H9 (cell line): ENCODE data around the gene LMO3. TPM values are rescaled to one million over a fixed set of nuclear protein-coding genes. Genes with fewer than 3 reads are reported as not detected.

Experiments used
- DNase-seq: peaks from one replicate; pipeline ENCODE4 v3.0.0-alpha.2; 2017
- H2AFZ ChIP-seq: one replicate; pipeline ENCODE4 v1.6.1; 2013; ENCODE audit warnings: mild to moderate bottlenecking, low read length, control low read depth, moderate library complexity
- H2AK5ac ChIP-seq: 2 replicates; pipeline ENCODE4 v1.6.1; 2013; ENCODE audit warnings: low read length, control low read depth, mixed read lengths; ENCODE audit not compliant: insufficient read length
- H2BK120ac ChIP-seq: one replicate; pipeline ENCODE4 v1.6.1; 2013; ENCODE audit warnings: low read depth, mild to moderate bottlenecking, low read length, control low read depth, inconsistent platforms; ENCODE audit not compliant: poor library complexity, severe bottlenecking
- H2BK12ac ChIP-seq: 2 replicates; pipeline ENCODE4 v1.6.1; 2013; ENCODE audit warnings: low read length, control low read depth, mixed read lengths, low read depth; ENCODE audit not compliant: insufficient read length
- H2BK15ac ChIP-seq: 2 replicates; pipeline ENCODE4 v1.6.1; 2013; ENCODE audit warnings: low read depth, low read length, control low read depth
- H2BK20ac ChIP-seq: one replicate; pipeline ENCODE4 v1.6.1; 2013; ENCODE audit warnings: low read depth, mild to moderate bottlenecking, low read length, control low read depth, inconsistent platforms; ENCODE audit not compliant: poor library complexity, severe bottlenecking
- H2BK5ac ChIP-seq: 2 replicates; pipeline ENCODE4 v1.6.1; 2013; ENCODE audit warnings: low read length, control low read depth, mixed read lengths; ENCODE audit not compliant: insufficient read length
- H3K14ac ChIP-seq: 2 replicates; pipeline ENCODE4 v1.6.1; 2013; ENCODE audit warnings: low read length, control low read depth; ENCODE audit not compliant: insufficient read depth
- H3K18ac ChIP-seq: 2 replicates; pipeline ENCODE4 v1.6.1; 2013; ENCODE audit warnings: low read depth, mild to moderate bottlenecking, mixed read lengths, low read length, control low read depth; ENCODE audit not compliant: insufficient read length
- H3K23ac ChIP-seq: 2 replicates; pipeline ENCODE4 v1.6.1; 2013; ENCODE audit warnings: low read length, control low read depth, mixed read lengths, low read depth; ENCODE audit not compliant: insufficient read length
- H3K23me2 ChIP-seq: 2 replicates; pipeline ENCODE4 v1.6.1; 2013; ENCODE audit warnings: low read depth, mild to moderate bottlenecking, mixed read lengths, low read length, control low read depth; ENCODE audit not compliant: insufficient read length, poor library complexity, severe bottlenecking
- H3K27ac ChIP-seq: 2 replicates; pipeline ENCODE4 v1.5.1; 2013; ENCODE audit warnings: low read length, control low read depth, mixed read lengths, low read depth; ENCODE audit not compliant: insufficient read length
- H3K27me3 ChIP-seq: 2 replicates; pipeline ENCODE4 v1.6.1; 2013; ENCODE audit warnings: low read length, control low read depth, inconsistent platforms; ENCODE audit not compliant: insufficient read depth
- H3K4ac ChIP-seq: 2 replicates; pipeline ENCODE4 v1.6.1; 2013; ENCODE audit warnings: low read depth, mild to moderate bottlenecking, control low read depth, inconsistent platforms, low read length, moderate library complexity
- H3K4me1 ChIP-seq: 2 replicates; pipeline ENCODE4 v1.6.1; 2013; ENCODE audit warnings: low read length, control low read depth, inconsistent platforms; ENCODE audit not compliant: insufficient read depth
- H3K4me2 ChIP-seq: 2 replicates; pipeline ENCODE4 v1.6.1; 2013; ENCODE audit warnings: low read length, control low read depth, mixed read lengths; ENCODE audit not compliant: insufficient read length, insufficient read depth
- H3K56ac ChIP-seq: 2 replicates; pipeline ENCODE4 v1.6.1; 2013; ENCODE audit warnings: low read depth, mild to moderate bottlenecking, mixed read lengths, low read length, control low read depth; ENCODE audit not compliant: insufficient read length
- H3K79me1 ChIP-seq: 2 replicates; pipeline ENCODE4 v1.6.1; 2013; ENCODE audit warnings: low read depth, mild to moderate bottlenecking, moderate library complexity, low read length, control low read depth, inconsistent platforms; ENCODE audit not compliant: insufficient read depth, poor library complexity, severe bottlenecking
- H3K79me2 ChIP-seq: 2 replicates; pipeline ENCODE4 v1.6.1; 2013; ENCODE audit warnings: low read length, control low read depth, inconsistent platforms; ENCODE audit not compliant: insufficient read depth
- H3K9ac ChIP-seq: 2 replicates; pipeline ENCODE4 v1.6.1; 2013; ENCODE audit warnings: low read length, control low read depth, mixed read lengths; ENCODE audit not compliant: insufficient read length; ENCODE audit errors: extremely low read depth
- H3K9me3 ChIP-seq: one replicate; pipeline ENCODE4 v1.6.1; 2013; ENCODE audit warnings: low read depth, low read length, inconsistent platforms; ENCODE audit not compliant: control insufficient read depth
- H3T11ph ChIP-seq: one replicate; pipeline ENCODE4 v1.6.1; 2013; ENCODE audit warnings: mild to moderate bottlenecking, low read length, control low read depth, inconsistent platforms
- H4K20me1 ChIP-seq: one replicate; pipeline ENCODE4 v1.6.1; 2013; ENCODE audit not compliant: control insufficient read depth, insufficient read length, insufficient read depth
- H4K5ac ChIP-seq: 2 replicates; pipeline ENCODE4 v1.6.1; 2013; ENCODE audit warnings: low read depth, mild to moderate bottlenecking, mixed read lengths, low read length, control low read depth; ENCODE audit not compliant: insufficient read length
- H4K8ac ChIP-seq: replicated peaks from 2 replicates; pipeline ENCODE4 v1.6.1; 2013; ENCODE audit warnings: low read length, control low read depth, mixed read lengths, low read depth; ENCODE audit not compliant: insufficient read length
- H4K91ac ChIP-seq: 2 replicates; pipeline ENCODE4 v1.6.1; 2013; ENCODE audit warnings: low read depth, mild to moderate bottlenecking, moderate library complexity, mixed read lengths, low read length, control low read depth; ENCODE audit not compliant: insufficient read length
- H3K27ac Mint-ChIP-seq, 3 experiments: 2 replicates in 2 of 3; 3 replicates in 1 of 3; pipeline ENCODE4 v1.8.0; 2020 to 2021; ENCODE audit warnings: mixed read lengths in 3 of 3, mild to moderate bottlenecking in 1 of 3, moderate library complexity in 1 of 3
- H3K27me3 Mint-ChIP-seq: 2 replicates; pipeline ENCODE4 v1.8.0; 2021; ENCODE audit warnings: low read depth, mild to moderate bottlenecking, moderate library complexity, mixed read lengths
- H3K36me3 Mint-ChIP-seq, 3 experiments: 2 replicates in 2 of 3; 3 replicates in 1 of 3; pipeline ENCODE4 v1.8.0; 2020 to 2021; ENCODE audit warnings: low read depth in 3 of 3, mixed read lengths in 3 of 3; ENCODE audit not compliant: insufficient read depth in 1 of 3
- H3K4me1 Mint-ChIP-seq, 2 experiments: 2 replicates each; pipeline ENCODE4 v1.8.0; 2020; ENCODE audit warnings: mixed read lengths in 2 of 2
- H3K4me3 Mint-ChIP-seq, 2 experiments: 2 replicates in 1 of 2; 3 replicates in 1 of 2; pipeline ENCODE4 v1.8.0; 2020 to 2021; ENCODE audit warnings: mild to moderate bottlenecking in 2 of 2, mixed read lengths in 2 of 2, moderate library complexity in 1 of 2
- H3K9me3 Mint-ChIP-seq, 2 experiments: 2 replicates in 1 of 2; 3 replicates in 1 of 2; pipeline ENCODE4 v1.8.0; 2020; ENCODE audit warnings: mild to moderate bottlenecking in 2 of 2, mixed read lengths in 2 of 2, moderate library complexity in 1 of 2
- CTCF ChIP-seq: fragments of 200-600 bp; sonication (generic); conservative IDR thresholded peaks from 3 replicates; pipeline ENCODE4 v1.8.0; 2021; ENCODE audit warnings: antibody characterized with exemption, mild to moderate bottlenecking
- WGBS: extraction: QIAGEN DNeasy Blood & Tissue Kit; methylation state at CpG from one replicate; pipeline ENCODE4 v1.1.7; 2013; ENCODE audit warnings: missing lambda C conversion rate, low lambda C conversion rate, mixed read lengths; ENCODE audit not compliant: insufficient read length; ENCODE audit errors: extremely low coverage; 5-methylcytosine and 5-hydroxymethylcytosine counted together
- total RNA-seq: library from RNA; stranded (reverse); gene quantifications from 2 replicates; pipeline ENCODE4 v1.2.1, GENCODE V29; 2021

LMO3 gene
- total RNA-seq, 1 experiment from 2014 or later, result not detected

GRCh38 chr12:16509411-16509810 is 96.6 kb downstream of the LMO3 start:
- Histone ChIP-seq H2AK5ac (no peak overlapping the region), H2BK20ac (no peak overlapping the region), H2BK120ac (no peak overlapping the region), H3K23me2 (no peaks in the 10 kb centered on the region), H2AFZ (no peak overlapping the region), H2BK15ac (no peak overlapping the region), H2BK5ac (no peak overlapping the region), H4K8ac (no peak overlapping the region), H4K5ac (no peak overlapping the region), H3T11ph (no peak overlapping the region), H4K91ac (no peak overlapping the region), H3K56ac (no peak overlapping the region), H3K27ac (no peak overlapping the region), H3K14ac (no peak overlapping the region), H3K9ac (no peak overlapping the region), H3K4ac (no peak overlapping the region), H3K18ac (no peak overlapping the region), H3K79me2 (no peaks in the 10 kb centered on the region), H3K27me3 (no peaks in the 10 kb centered on the region), H3K9me3 (no peaks in the 10 kb centered on the region), H3K23ac (no peak overlapping the region), H4K20me1 (no peaks in the 10 kb centered on the region), H2BK12ac (no peak overlapping the region), H3K4me1 (peaks cover 2% of the 10 kb centered on the region; the same call in 1 of the 2 replicates), H3K79me1 (no peaks in the 10 kb centered on the region), H3K4me2 (no peak overlapping the region)
- Mint-ChIP-seq H3K36me3 (peaks cover 0 to 3% (median 0%) of the 10 kb centered on the region in 3 experiments; a peak in 2 of 7 replicates), H3K9me3 (no peaks in the 10 kb centered on the region; a peak in 2 of 5 replicates), H3K27ac (no peak overlapping the region), H3K4me3 (no peak overlapping the region), H3K27me3 (no peaks in the 10 kb centered on the region), H3K4me1 (peaks cover 14 to 16% of the 10 kb centered on the region in 2 experiments)
- TF ChIP-seq CTCF, result no peak
- no CpG with 5 or more reads among the region's 2 CpGs for WGBS
- DNase-seq, result no peak
